Limb (tissue), 2 donors: ENCODE measurements around the gene PTPRK.

Source experiments
- DNase-seq, 2 donors: peaks; one replicate each; pipeline ENCODE4 v3.0.0-alpha.2; 2016; ENCODE audit errors: extremely low spot score in 2 of 2

Gene PTPRK

GRCh38 chr6:128350416-128351254 lies 169.8 kb downstream of the PTPRK start:
- DNase-seq: no peak

- no peak for DNase-seq
These were observed 173.3 kb downstream of the PTPRK start for GRCh38 chr6:128347123-128347522.

GRCh38 chr6:128346569-128346968 lies 173.8 kb downstream of the PTPRK start:
- DNase-seq: no peak

- no peak for DNase-seq
These were observed 175.1 kb downstream of the PTPRK start for GRCh38 chr6:128345278-128345677.

GRCh38 chr6:128343706-128344105 lies 176.7 kb downstream of the PTPRK start:
- no peak for DNase-seq

- no peak for DNase-seq
These were observed 180.6 kb downstream of the PTPRK start for GRCh38 chr6:128339635-128340450.

GRCh38 chr6:128337619-128338018 lies 182.8 kb downstream of the PTPRK start:
- DNase-seq: no peak

- no peak for DNase-seq
These were observed 183.8 kb downstream of the PTPRK start for GRCh38 chr6:128336436-128337095.

- DNase-seq: no peak
These were observed 184.4 kb downstream of the PTPRK start for GRCh38 chr6:128335963-128336362.

- DNase-seq: no peak
These were observed 186.7 kb downstream of the PTPRK start for GRCh38 chr6:128333581-128334223.

GRCh38 chr6:128327890-128328289 lies 192.5 kb downstream of the PTPRK start:
- no peak for DNase-seq

GRCh38 chr6:128323011-128323410 lies 197.4 kb downstream of the PTPRK start:
- no peak for DNase-seq

GRCh38 chr6:128319946-128320345 lies 200.5 kb downstream of the PTPRK start:
- no peak for DNase-seq

- DNase-seq: no peak
These were observed 201.2 kb downstream of the PTPRK start for GRCh38 chr6:128319157-128319556.

- no peak for DNase-seq
These were observed 204.0 kb downstream of the PTPRK start for GRCh38 chr6:128316258-128316929.

GRCh38 chr6:128314190-128314589 lies 206.2 kb downstream of the PTPRK start:
- no peak for DNase-seq

- DNase-seq: no peak
These were observed 208.3 kb downstream of the PTPRK start for GRCh38 chr6:128311944-128312570.

GRCh38 chr6:128310451-128310850 lies 209.9 kb downstream of the PTPRK start:
- no peak for DNase-seq

- DNase-seq: no peak
These were observed 212.7 kb downstream of the PTPRK start for GRCh38 chr6:128307671-128308070.

- DNase-seq: no peak
These were observed 214.4 kb downstream of the PTPRK start for GRCh38 chr6:128305976-128306375.

GRCh38 chr6:128305228-128305627 lies 215.2 kb downstream of the PTPRK start:
- DNase-seq: no peak
